MG63 (cell line): ENCODE results near the gene CAPN12. TPM values are rescaled to one million over a fixed set of nuclear protein-coding genes. Genes with fewer than 3 reads are reported as not detected.
"Not testable (repeated sequence)": the region's sequence is repeated elsewhere in the genome, so short reads cannot be mapped to it uniquely, and the experiment has no call there.

ENCODE experiments used
- DNase-seq: peaks from one replicate; pipeline ENCODE4 v3.0.0-alpha.2; 2020
- H3K27me3 ChIP-seq: fragments of 250-450 bp; sonication (Bioruptor Pico); 2 replicates; pipeline ENCODE4 v1.5.1; 2020; ENCODE audit warnings: mild to moderate bottlenecking, moderate library complexity
- H3K36me3 ChIP-seq: fragments of 250-450 bp; sonication (Bioruptor Pico); 2 replicates; pipeline ENCODE4 v1.5.1; 2020; ENCODE audit warnings: mild to moderate bottlenecking, moderate library complexity
- H3K4me3 ChIP-seq: fragments of 250-450 bp; sonication (Bioruptor Pico); 2 replicates; pipeline ENCODE4 v1.5.1; 2020; ENCODE audit warnings: mild to moderate bottlenecking, moderate library complexity
- H3K9me3 ChIP-seq: fragments of 250-450 bp; sonication (Bioruptor Pico); 2 replicates; pipeline ENCODE4 v1.5.1; 2020; ENCODE audit warnings: mild to moderate bottlenecking, moderate library complexity
- total RNA-seq: library from RNA; depleted of rRNA; stranded (reverse); fragments of >200 nt; shearing (Covaris generic); gene quantifications from 2 replicates; pipeline ENCODE4 v1.2.3, GENCODE V29; 2014; ENCODE audit warnings: low replicate concordance

The CAPN12 gene
- total RNA-seq, 1 experiment from 2014 or later: not detected

- H3K4me3 ChIP-seq: no peak overlapping the region
- H3K9me3 ChIP-seq: no peaks in the 10 kb centered on the region
- peaks cover 19% of the 10 kb centered on the region for H3K27me3 ChIP-seq
- no peak for DNase-seq
- no peaks in the 10 kb centered on the region for H3K36me3 ChIP-seq
Observed at GRCh38 chr19:38778733-38779132, 34.5 kb upstream of the CAPN12 start.

- Histone ChIP-seq H3K27me3 (peaks cover under 1% of the 10 kb centered on the region; the same call in 1 of the 2 replicates), H3K36me3 (no peaks in the 10 kb centered on the region), H3K4me3 (no peak overlapping the region), H3K9me3 (no peaks in the 10 kb centered on the region)
- DNase-seq: no peak
Observed at GRCh38 chr19:38774181-38774950, 30.1 kb upstream of the CAPN12 start.

DNA sequence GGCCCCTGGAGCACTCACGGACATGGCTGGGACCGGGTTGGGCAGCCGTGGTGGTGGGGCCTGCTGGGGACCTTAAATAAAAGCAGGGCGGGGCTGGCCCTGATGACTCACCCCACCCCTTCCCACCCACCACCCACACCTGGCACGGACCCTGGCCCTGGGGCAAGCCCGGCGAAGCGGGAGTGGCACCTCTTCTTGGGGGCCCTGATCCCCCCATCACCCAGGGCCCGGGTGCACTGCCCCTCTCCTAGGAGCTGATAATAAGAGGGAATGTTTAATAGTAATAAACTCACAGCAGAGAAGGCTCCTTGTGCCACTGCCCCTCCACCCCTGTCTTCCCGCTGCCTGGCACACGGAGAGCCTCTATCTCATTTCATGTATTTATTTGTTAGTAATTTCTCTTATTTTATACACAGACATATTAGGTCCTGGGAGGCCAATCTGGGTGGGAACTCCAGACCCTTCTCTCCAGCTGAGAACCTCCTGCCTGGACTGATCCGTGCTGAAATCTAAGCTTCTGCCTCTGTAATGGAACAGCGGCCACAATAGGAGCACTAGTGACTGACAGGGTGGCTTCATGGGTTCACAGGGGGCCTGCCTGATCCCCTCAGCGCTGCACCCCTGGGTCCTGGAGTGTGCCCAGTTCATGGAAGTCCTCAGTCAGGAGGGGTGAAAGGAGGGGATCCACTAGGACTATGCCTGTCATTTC lies 29.3 kb upstream of the CAPN12 start, which contains the start of gene LGALS7:
LGALS7 (minus strand) TSS at position 49 of the 709 bp plus-strand sequence; CDS start at position 24, 25 bp downstream.
- no peak for DNase-seq
- H3K9me3 ChIP-seq: no peaks in the 10 kb centered on the region

DNA sequence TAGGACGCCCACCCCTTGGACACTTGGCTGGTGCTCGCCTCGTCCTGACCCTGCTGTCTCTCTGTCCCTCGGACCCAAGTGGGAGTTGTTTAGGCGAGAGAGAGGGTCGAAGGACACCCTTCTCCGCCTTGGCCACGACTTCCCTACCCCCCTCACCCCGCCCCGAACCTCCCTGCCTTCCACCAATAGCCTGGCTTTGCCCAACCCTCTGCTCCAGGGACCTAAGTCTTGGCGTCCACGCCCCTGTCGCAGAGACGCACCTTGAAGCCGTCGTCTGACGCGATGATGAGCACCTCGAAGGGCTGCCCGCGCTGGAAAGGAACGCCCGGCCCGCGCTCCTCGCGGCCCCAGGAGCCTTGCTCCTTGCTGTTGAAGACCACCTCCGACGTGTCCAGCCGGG lies 27.3 kb upstream of the CAPN12 start:
- H3K36me3 ChIP-seq, DNase-seq, H3K9me3 ChIP-seq, H3K4me3 ChIP-seq, H3K27me3 ChIP-seq: not testable (repeated sequence)

More for the DNA sequence above, 29.3 kb upstream of the CAPN12 start, which contains the start of gene LGALS7:
- no peaks in the 10 kb centered on the region for H3K27me3 ChIP-seq
- no peak within 1 kb of the TSS for H3K4me3 ChIP-seq
- H3K36me3 ChIP-seq: no peaks in the 10 kb centered on the region

GRCh38 chr19:38770949-38771275 lies 26.6 kb upstream of the CAPN12 start:
- not testable (repeated sequence) for H3K27me3 ChIP-seq, H3K4me3 ChIP-seq, DNase-seq, H3K36me3 ChIP-seq, H3K9me3 ChIP-seq

- H3K27me3 ChIP-seq, H3K36me3 ChIP-seq, DNase-seq, H3K9me3 ChIP-seq, H3K4me3 ChIP-seq: not testable (repeated sequence)
Observed at GRCh38 chr19:38770228-38770948, 26.1 kb upstream of the CAPN12 start.

DNA sequence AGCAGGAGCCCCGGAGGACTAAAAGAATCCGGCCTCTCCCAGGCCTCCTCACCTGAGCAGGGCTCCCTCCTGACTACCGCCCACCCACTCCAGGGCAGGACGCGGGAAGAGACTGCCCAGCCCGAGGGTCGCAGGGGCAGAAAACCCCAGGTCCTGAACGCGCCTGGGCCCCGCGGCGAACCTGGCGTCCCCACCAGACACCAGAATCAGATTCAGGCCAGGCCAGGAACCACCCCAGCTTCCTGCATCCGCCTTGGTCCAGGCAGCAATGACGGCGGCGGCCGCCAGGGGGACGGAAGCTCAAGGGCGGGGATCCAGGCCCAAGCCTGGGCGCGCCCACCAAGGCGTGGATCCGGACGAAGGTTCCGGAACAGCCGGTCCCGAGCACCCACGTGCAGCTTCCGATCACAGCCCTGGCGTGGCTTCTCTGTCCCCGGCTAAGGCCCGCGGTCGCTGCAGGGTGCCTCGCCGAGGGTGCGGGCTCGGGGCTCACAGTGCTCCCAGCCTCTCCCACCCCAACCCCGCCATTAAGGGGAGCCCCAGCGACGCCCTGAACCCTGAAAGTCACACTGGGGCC lies 25.4 kb upstream of the CAPN12 start:
- Histone ChIP-seq H3K4me3 (no peak overlapping the region), H3K27me3 (0 out of 2 replicates have a peak, but pooled peaks cover 3% of the 10 kb centered on the region), H3K36me3 (no peaks in the 10 kb centered on the region), H3K9me3 (peaks cover 2% of the 10 kb centered on the region; the same call in 1 of the 2 replicates)
- peak; percentile 71 for DNase-seq

GRCh38 chr19:38766276-38767047 lies 22.2 kb upstream of the CAPN12 start:
- H3K36me3 ChIP-seq: no peaks in the 10 kb centered on the region
- peaks cover 2% of the 10 kb centered on the region; the same call in 1 of the 2 replicates for H3K9me3 ChIP-seq
- DNase-seq: no peak
- H3K27me3 ChIP-seq: 0 out of 2 replicates have a peak, but pooled peaks cover 3% of the 10 kb centered on the region
- H3K4me3 ChIP-seq: no peak overlapping the region

GRCh38 chr19:38765214-38765613 lies 20.9 kb upstream of the CAPN12 start:
- 0 out of 2 replicates have a peak, but pooled peaks cover 3% of the 10 kb centered on the region for H3K27me3 ChIP-seq
- no peak overlapping the region for H3K4me3 ChIP-seq
- DNase-seq: no peak
- H3K36me3 ChIP-seq: no peaks in the 10 kb centered on the region
- H3K9me3 ChIP-seq: peaks cover 2% of the 10 kb centered on the region; the same call in 1 of the 2 replicates

GRCh38 chr19:38763795-38764220 lies 19.5 kb upstream of the CAPN12 start:
- DNase-seq: no peak
- Histone ChIP-seq H3K27me3 (0 out of 2 replicates have a peak, but pooled peaks cover 3% of the 10 kb centered on the region), H3K9me3 (peaks cover 2% of the 10 kb centered on the region; the same call in 1 of the 2 replicates), H3K4me3 (no peak overlapping the region), H3K36me3 (no peaks in the 10 kb centered on the region)

GRCh38 chr19:38761884-38762389 lies 17.7 kb upstream of the CAPN12 start:
- not testable (repeated sequence) for H3K9me3 ChIP-seq, H3K27me3 ChIP-seq, DNase-seq, H3K36me3 ChIP-seq, H3K4me3 ChIP-seq

DNA sequence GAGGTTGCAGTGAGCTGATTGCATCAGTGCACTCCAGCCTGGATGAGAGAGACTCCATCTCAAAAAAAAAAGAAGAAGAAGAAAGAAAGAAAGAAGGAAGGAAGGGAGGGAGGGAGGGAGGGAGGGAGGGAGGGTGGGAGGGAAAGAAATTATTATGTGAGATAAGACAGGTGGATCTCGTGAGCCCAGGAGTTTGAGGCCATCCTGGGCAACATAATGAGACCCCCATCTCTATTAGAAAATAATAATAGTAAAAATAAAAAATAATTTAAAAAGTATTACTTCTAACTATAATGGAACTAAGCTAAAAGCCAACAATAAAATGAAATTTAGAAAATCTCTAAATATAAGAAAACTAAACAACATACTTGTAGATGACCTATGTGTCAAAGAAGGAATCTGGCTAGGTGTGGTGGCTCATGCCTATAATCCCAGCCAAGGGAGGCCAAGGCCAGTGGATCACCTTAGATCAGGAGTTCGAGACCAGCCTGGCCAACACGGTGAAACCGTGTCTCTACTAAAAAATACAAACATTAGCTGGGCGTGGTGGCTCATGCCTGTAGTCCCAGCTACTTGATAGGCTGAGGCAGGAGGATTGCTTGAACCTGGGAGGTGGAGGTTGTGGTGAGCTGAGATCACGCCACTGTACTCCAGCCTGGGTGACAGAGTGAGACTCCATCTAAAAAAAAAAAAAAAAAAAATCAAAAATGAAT lies 16.7 kb upstream of the CAPN12 start:
- not testable (repeated sequence) for DNase-seq, H3K36me3 ChIP-seq, H3K27me3 ChIP-seq, H3K4me3 ChIP-seq, H3K9me3 ChIP-seq

- no peaks in the 10 kb centered on the region for H3K27me3 ChIP-seq
- no peaks in the 10 kb centered on the region for H3K36me3 ChIP-seq
- DNase-seq: no peak
- H3K4me3 ChIP-seq: no peak overlapping the region
- H3K9me3 ChIP-seq: no peaks in the 10 kb centered on the region
Observed at GRCh38 chr19:38759590-38760003, 15.3 kb upstream of the CAPN12 start.

DNA sequence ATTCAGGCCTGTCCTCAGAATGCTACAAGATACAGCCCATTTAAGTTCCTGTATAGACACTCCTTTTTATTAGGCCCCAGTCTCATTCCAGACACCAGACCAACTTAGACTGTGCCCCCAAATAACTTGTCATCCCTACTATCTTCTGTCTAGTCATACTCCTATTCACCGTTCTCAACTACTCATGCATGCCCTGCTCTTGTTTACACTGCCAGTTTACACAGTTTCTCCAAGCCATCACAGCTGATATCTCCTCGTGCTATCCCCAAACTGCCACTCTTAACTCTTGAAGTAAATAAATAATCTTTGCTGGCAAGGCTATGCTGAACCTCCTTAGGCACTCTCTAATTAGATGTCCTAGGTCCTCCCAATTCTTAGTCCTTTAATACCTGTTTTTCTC lies 9.9 kb upstream of the CAPN12 start:
- H3K36me3 ChIP-seq, H3K9me3 ChIP-seq, DNase-seq, H3K4me3 ChIP-seq, H3K27me3 ChIP-seq: not testable (repeated sequence)

DNA sequence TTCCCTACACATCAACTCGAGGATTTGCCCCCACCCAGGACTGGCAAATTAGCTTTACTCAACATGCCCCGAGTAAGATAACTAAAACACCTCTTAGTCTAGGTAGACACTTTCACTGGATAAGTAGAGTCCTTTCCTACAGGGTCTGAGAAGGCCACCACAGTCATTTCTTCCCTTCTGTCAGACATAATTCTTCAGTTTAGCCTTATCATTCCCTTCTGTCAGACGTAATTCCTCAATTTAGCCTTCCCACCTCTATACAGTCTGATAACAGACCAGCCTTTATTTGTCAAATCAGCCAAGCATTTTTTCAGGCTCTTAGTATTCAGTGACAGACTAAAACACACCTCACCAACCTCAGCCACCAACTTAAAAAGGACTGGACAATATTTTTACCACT lies 9.5 kb upstream of the CAPN12 start:
- not testable (repeated sequence) for H3K9me3 ChIP-seq, DNase-seq, H3K4me3 ChIP-seq, H3K27me3 ChIP-seq, H3K36me3 ChIP-seq
